Mucosa of rectum (tissue), 2 donors: ENCODE data around the gene PHF13.
"Not testable (repeated sequence)": the region's sequence is repeated elsewhere in the genome, so short reads cannot be mapped to it uniquely, and the experiment has no call there.

Experiments
- H3K27ac ChIP-seq, 2 donors: one replicate each; pipeline ENCODE4 v1.7.0; 2013; ENCODE audit warnings: inconsistent platforms in 2 of 2, low read depth in 2 of 2, low read length in 2 of 2
- H3K27me3 ChIP-seq, 2 donors: one replicate each; pipeline ENCODE4 v1.7.0; 2013; ENCODE audit warnings: low read length in 2 of 2; ENCODE audit not compliant: control insufficient read depth in 2 of 2, insufficient read depth in 2 of 2
- H3K36me3 ChIP-seq, 2 donors: one replicate each; pipeline ENCODE4 v1.7.0; 2013; ENCODE audit warnings: low read length in 2 of 2; ENCODE audit not compliant: control insufficient read depth in 2 of 2, insufficient read depth in 2 of 2
- H3K4me1 ChIP-seq, 2 donors: one replicate each; pipeline ENCODE4 v1.7.0; 2013; ENCODE audit warnings: low read length in 2 of 2, mild to moderate bottlenecking in 1 of 2; ENCODE audit not compliant: control insufficient read depth in 2 of 2, insufficient read depth in 2 of 2
- H3K4me3 ChIP-seq, 2 donors: one replicate each; pipeline ENCODE4 v1.7.0; 2013; ENCODE audit warnings: low read length in 2 of 2
- H3K9ac ChIP-seq, 2 donors: one replicate each; pipeline ENCODE4 v1.7.0; 2013; ENCODE audit warnings: low read length in 2 of 2, low read depth in 1 of 2, mild to moderate bottlenecking in 1 of 2
- H3K9me3 ChIP-seq, 2 donors: one replicate each; pipeline ENCODE4 v1.7.0; 2013; ENCODE audit warnings: low read length in 2 of 2; ENCODE audit not compliant: control insufficient read depth in 2 of 2
- donor health status: healthy.
- donor health status: Normal muscosa, but diverticular disease.

The PHF13 gene

DNA sequence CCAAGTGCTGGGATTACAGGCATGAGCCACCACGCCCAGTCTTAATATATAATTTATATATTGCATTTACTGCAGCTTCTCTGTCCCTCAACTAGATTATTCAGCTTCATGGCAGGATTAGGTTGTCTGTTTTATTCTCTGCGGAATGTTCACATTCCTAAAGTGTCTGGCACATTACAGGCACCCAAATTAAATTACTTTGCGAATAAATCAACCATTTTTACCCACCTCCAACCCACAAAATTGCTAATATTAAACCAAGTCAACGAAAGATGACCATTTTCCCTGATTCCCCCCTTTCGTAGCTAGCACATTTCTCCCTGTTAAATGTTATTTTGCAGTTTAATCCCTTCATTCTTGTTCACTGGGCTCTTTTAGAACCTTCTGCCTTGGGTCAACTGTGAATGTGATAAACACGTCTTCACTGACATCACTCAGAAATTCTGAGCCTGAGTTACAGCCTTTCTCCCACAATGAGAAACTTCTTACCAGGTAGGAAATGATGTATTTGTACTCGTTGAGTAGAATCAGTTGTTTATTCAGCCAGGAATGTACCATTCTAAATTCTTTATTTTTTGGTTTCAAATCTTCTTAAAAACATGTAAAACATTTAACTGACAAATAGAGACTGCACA is 47.0 kb downstream of the PHF13 start:
- H3K9me3 ChIP-seq: no peaks in the 10 kb centered on the region
- H3K9ac ChIP-seq: no peak overlapping the region
- H3K27ac ChIP-seq: no peak overlapping the region
- peaks cover 0 to 8% of the 10 kb centered on the region in 2 donors for H3K4me1 ChIP-seq
- no peaks in the 10 kb centered on the region for H3K27me3 ChIP-seq
- no peak overlapping the region for H3K4me3 ChIP-seq
- peaks cover 9 to 24% of the 10 kb centered on the region in 2 donors for H3K36me3 ChIP-seq

GRCh38 chr1:6662468-6662867 is 48.9 kb downstream of the PHF13 start:
- peaks cover 18 to 33% of the 10 kb centered on the region in 2 donors for H3K36me3 ChIP-seq
- not testable (repeated sequence) for H3K27ac ChIP-seq, H3K9ac ChIP-seq, H3K4me1 ChIP-seq, H3K4me3 ChIP-seq, H3K27me3 ChIP-seq, H3K9me3 ChIP-seq

DNA sequence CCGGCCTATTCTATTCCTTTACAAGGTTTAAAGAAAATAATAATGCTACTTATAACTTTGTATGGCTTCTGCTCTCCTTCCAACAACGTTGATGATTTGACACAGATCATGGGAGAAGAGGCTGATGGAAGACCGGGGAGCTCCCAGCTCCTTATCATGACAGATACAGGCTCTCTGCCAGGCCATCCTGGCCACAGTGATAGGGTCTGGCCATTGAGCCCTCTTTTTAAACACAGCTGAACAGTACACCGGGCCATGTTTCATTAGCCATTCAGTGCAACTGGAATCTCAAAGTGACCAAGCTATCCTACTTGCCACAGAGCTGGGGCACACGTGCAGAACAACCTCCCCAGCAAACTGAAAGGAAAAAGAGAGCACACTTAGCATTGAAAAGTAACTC is 53.2 kb downstream of the PHF13 start:
- Histone ChIP-seq H3K4me3 (no peak overlapping the region), H3K36me3 (peaks cover 15 to 43% of the 10 kb centered on the region in 2 donors), H3K27ac (no peak overlapping the region), H3K27me3 (no peaks in the 10 kb centered on the region), H3K9me3 (no peaks in the 10 kb centered on the region), H3K4me1 (no peaks in the 10 kb centered on the region), H3K9ac (no peak overlapping the region)

DNA sequence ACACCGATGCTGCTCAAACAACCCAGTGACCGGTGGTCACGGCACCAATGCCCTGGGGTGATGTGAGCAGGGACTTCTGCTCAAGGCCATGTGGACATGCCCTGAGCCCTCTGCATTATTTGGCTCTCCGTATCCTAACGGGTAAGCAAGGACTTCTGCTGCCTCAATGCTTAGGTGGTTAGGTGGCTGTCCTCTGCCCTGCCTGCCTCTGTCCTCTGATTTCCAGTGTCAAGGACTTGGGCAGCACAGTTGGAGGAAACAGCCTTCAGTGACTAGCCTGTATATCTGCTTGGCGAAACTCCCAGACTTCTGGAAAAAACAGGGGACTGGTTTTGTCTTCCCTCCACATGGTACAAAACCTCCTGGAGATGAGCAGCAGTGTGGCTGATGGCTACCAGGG is 53.6 kb downstream of the PHF13 start:
- Histone ChIP-seq H3K4me3 (no peak overlapping the region), H3K9ac (no peak overlapping the region), H3K9me3 (no peaks in the 10 kb centered on the region), H3K36me3 (peaks cover 15 to 45% of the 10 kb centered on the region in 2 donors), H3K27me3 (no peaks in the 10 kb centered on the region), H3K27ac (no peak overlapping the region), H3K4me1 (no peaks in the 10 kb centered on the region)

DNA sequence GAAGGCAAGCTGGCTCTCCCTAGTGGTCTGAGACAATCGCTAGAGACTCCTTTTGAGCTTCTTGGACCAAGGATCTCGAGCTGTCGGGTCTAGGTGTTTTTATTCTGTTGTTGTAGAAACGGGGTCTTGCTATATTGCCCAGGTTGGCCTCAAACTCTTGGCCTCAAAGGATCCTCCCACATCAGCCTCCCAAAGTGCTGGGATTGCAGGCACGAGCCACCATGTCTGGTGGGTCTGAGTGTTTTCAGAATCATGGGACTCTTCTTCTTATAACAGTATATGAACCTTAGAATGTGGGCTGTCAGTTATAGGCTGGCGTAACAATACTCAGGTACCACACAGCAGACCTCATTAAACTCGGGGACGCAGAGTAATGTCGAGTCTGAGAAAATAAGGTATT is 55.0 kb downstream of the PHF13 start:
- H3K4me3 ChIP-seq: no peak overlapping the region
- H3K4me1 ChIP-seq: no peaks in the 10 kb centered on the region
- H3K27me3 ChIP-seq: no peaks in the 10 kb centered on the region
- no peaks in the 10 kb centered on the region for H3K9me3 ChIP-seq
- peaks cover 18 to 48% of the 10 kb centered on the region in 2 donors for H3K36me3 ChIP-seq
- H3K27ac ChIP-seq: no peak overlapping the region
- H3K9ac ChIP-seq: no peak overlapping the region

- Histone ChIP-seq H3K9ac (no peak overlapping the region), H3K9me3 (no peaks in the 10 kb centered on the region), H3K4me3 (no peak overlapping the region), H3K4me1 (no peaks in the 10 kb centered on the region), H3K27ac (no peak overlapping the region), H3K36me3 (peaks cover 13 to 31% of the 10 kb centered on the region in 2 donors), H3K27me3 (no peaks in the 10 kb centered on the region)
These were observed 59.0 kb downstream of the PHF13 start for GRCh38 chr1:6672558-6672957.
